ENCODE data around the gene MFAP5. TPM values are rescaled to one million over a fixed set of nuclear protein-coding genes. Genes with fewer than 3 reads are reported as not detected.

The MFAP5 gene
- total and polyA plus RNA-seq, 2 donors (not counting 3 experiments of a cell fraction or from before 2014, with no cell fraction given): 0.39 TPM; not detected in 1

GRCh38 chr12:8697476-8698131 is 35.0 kb upstream of the MFAP5 start, which contains the start of gene RIMKLB:
Gene RIMKLB (plus strand): TSS chr12:8697991. CDS start chr12:8713867, 15,876 bp downstream.
- Histone ChIP-seq H3K4me1 (ENCODE audit: control insufficient read depth, extremely low read depth, insufficient read depth, low read length) (peaks cover 30% of the 10 kb centered on the region), H3K4me3 (replicated peaks in 1 of 3; ENCODE audit: insufficient read depth in 1 of 3, low read depth in 1 of 3, low read length in 3 of 3) (peak within 1 kb of the TSS; percentile 58 to 90 (median 87)), H3K9me1 (replicated peaks; ENCODE audit: control insufficient read depth, extremely low read depth, insufficient read depth, low read length) (no peaks in the 10 kb centered on the region), H3K9me3 (replicated peaks; ENCODE audit: control insufficient read depth, insufficient read depth, low read length) (no peaks in the 10 kb centered on the region), H2AFZ (ENCODE audit: low read depth, low read length) (peak within 1 kb of the TSS; percentile 79), H3K27ac (ENCODE audit: insufficient read depth, low read depth, low read length) (peak within 1 kb of the TSS; percentile 83), H3K9ac (replicated peaks; ENCODE audit: extremely low read depth, insufficient read depth, low read length) (peak within 1 kb of the TSS; percentile 94), H4K20me1 (replicated peaks; ENCODE audit: control insufficient read depth, extremely low read depth, insufficient read depth, low read length) (peaks cover 12% of the 10 kb centered on the region), H3K4me2 (ENCODE audit: insufficient read depth, low read length) (peak within 1 kb of the TSS; percentile 98), H3K79me2 (ENCODE audit: control insufficient read depth, insufficient read depth, low read length) (peaks cover 38% of the 10 kb centered on the region), H3K36me3 (ENCODE audit: control insufficient read depth in 2 of 2, extremely low read depth in 1 of 2, insufficient read depth in 2 of 2, low read length in 2 of 2) (no peaks in the 10 kb centered on the region), H3K27me3 (ENCODE audit: control insufficient read depth in 2 of 2, insufficient read depth in 2 of 2, low read length in 2 of 2) (no peaks in the 10 kb centered on the region)
- TF ChIP-seq POLR2AphosphoS5 (IDR thresholded peaks at IDR 0.05; ENCODE audit: insufficient read depth, low read depth, low read length): peak; percentile 30
- TF ChIP-seq POLR2A (IDR thresholded peaks at IDR 0.05; ENCODE audit: low read depth, low read length): no peak
- peak; percentile 12 for FAIRE-seq
- BruUV-seq (replicated peaks): no TSS peak
- dilution Hi-C loops (cut with MboI; ENCODE audit: extremely low pct_ligation_motif_present, low sequenced_read_pairs) (no loop called here), intact Hi-C loops (cut with micrococcal nuclease) (loop anchor here (10.0 kb wide), 1 partner anchor 453 kb away; no protein-coding TSS in a partner anchor)
- DNase-seq (ENCODE audit: low read depth, low spot score): peak; percentile 78
- ChIA-PET CTCF (interaction anchor here (0.7 to 2.3 kb wide), 9 partner anchors 10 to 216 kb away, joined by 3 to 13 read pairs (median 4); partner anchors contain the start of gene PHC1), POLR2A (interaction anchor here (0.5 to 1.6 kb wide), 4 partner anchors 10 to 465 kb away, joined by 3 to 17 read pairs (median 3); partner anchors contain the start of gene M6PR)

- Histone ChIP-seq H3K9me1 (replicated peaks; ENCODE audit: control insufficient read depth, extremely low read depth, insufficient read depth, low read length) (no peaks in the 10 kb centered on the region), H3K9ac (replicated peaks; ENCODE audit: extremely low read depth, insufficient read depth, low read length) (peak overlapping the region; percentile 94), H3K27me3 (ENCODE audit: control insufficient read depth in 2 of 2, insufficient read depth in 2 of 2, low read length in 2 of 2) (no peaks in the 10 kb centered on the region), H3K36me3 (ENCODE audit: control insufficient read depth in 2 of 2, extremely low read depth in 1 of 2, insufficient read depth in 2 of 2, low read length in 2 of 2) (no peaks in the 10 kb centered on the region), H3K9me3 (replicated peaks; ENCODE audit: control insufficient read depth, insufficient read depth, low read length) (no peaks in the 10 kb centered on the region), H4K20me1 (replicated peaks; ENCODE audit: control insufficient read depth, extremely low read depth, insufficient read depth, low read length) (peaks cover 7% of the 10 kb centered on the region), H3K4me1 (ENCODE audit: control insufficient read depth, extremely low read depth, insufficient read depth, low read length) (peaks cover 34% of the 10 kb centered on the region), H2AFZ (ENCODE audit: low read depth, low read length) (peak overlapping the region; percentile 79), H3K79me2 (ENCODE audit: control insufficient read depth, insufficient read depth, low read length) (peaks cover 33% of the 10 kb centered on the region), H3K4me2 (ENCODE audit: insufficient read depth, low read length) (peak overlapping the region; percentile 96), H3K27ac (ENCODE audit: insufficient read depth, low read depth, low read length) (peak overlapping the region; percentile 81), H3K4me3 (replicated peaks in 1 of 3; ENCODE audit: insufficient read depth in 1 of 3, low read depth in 1 of 3, low read length in 3 of 3) (peak overlapping the region; percentile 58 to 87 (median 87))
- no peak for FAIRE-seq
- DNase-seq (ENCODE audit: low read depth, low spot score): peak; percentile 62
- ChIA-PET POLR2A (interaction anchor here (0.5 to 1.6 kb wide), 4 partner anchors 9 to 466 kb away, joined by 3 to 17 read pairs (median 3); partner anchors contain the start of gene M6PR), CTCF (interaction anchor here (0.7 to 2.3 kb wide), 7 partner anchors 9 to 194 kb away, joined by 3 to 13 read pairs (median 5); no protein-coding TSS in a partner anchor)
- dilution Hi-C loops (cut with MboI; ENCODE audit: extremely low pct_ligation_motif_present, low sequenced_read_pairs): no loop called here
- intact Hi-C loops (cut with micrococcal nuclease): loop anchor here (10.0 kb wide), 1 partner anchor 452 kb away; no protein-coding TSS in a partner anchor
- TF ChIP-seq MYC (IDR thresholded peaks at IDR 0.05; ENCODE audit: low read depth, low read length) (no peak), JUN (IDR thresholded peaks at IDR 0.05; ENCODE audit: borderline replicate concordance, insufficient read depth, insufficient read length, low read depth) (no peak), POLR2AphosphoS5 (IDR thresholded peaks at IDR 0.05; ENCODE audit: insufficient read depth, low read depth, low read length) (no peak), EZH2 (IDR thresholded peaks at IDR 0.05; ENCODE audit: borderline replicate concordance, low read depth, low read length, severe bottlenecking) (no peak), GATA2 (IDR thresholded peaks at IDR 0.05; ENCODE audit: insufficient read depth, insufficient read length, low read depth, low read length) (no peak), CTCF (IDR thresholded peaks at IDR 0.05; ENCODE audit: extremely low read depth in 1 of 2, insufficient read depth in 1 of 2, low read depth in 1 of 2, low read length in 2 of 2) (no peak), POLR2A (IDR thresholded peaks at IDR 0.05; ENCODE audit: low read depth, low read length) (no peak), MAX (IDR thresholded peaks at IDR 0.05; ENCODE audit: insufficient read depth, insufficient read length) (no peak), FOS (IDR thresholded peaks at IDR 0.05; ENCODE audit: borderline replicate concordance, insufficient read depth, low read length) (no peak)
- BruUV-seq (replicated peaks): TSS peak; percentile 75
Measured at GRCh38 chr12:8697120-8697475, 34.5 kb upstream of the MFAP5 start.

Data from endothelial cell of umbilical vein (primary cell).